ENCODE data around the gene CHID1.

DNA sequence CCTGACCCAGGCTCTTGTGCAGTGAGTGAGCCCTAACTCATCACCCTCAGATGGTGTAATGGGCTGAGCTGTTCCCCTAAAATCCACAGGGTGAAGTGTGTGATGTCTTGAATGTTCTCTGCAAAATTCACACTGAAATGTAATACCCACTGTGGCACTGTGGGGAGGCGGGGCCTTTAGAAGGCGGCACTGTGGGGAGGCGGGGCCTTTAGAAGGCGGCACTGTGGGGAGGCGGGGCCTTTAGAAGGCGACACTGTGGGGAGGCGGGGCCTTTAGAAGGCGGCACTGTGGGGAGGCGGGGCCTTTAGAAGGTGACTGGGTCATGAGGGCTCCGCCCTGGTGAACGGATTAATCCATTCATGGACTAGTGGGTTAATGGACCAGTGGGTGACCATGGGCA is 33.0 kb downstream of the CHID1 start:
- no peak for TF ChIP-seq CTCF (IDR thresholded peaks at IDR 0.05; ENCODE audit: low read depth, low read length, poor library complexity, severe bottlenecking)
- no peak for TF ChIP-seq EZH2phosphoT487 (IDR thresholded peaks at IDR 0.05; ENCODE audit: borderline replicate concordance, low read length)
